Left ventricle myocardium inferior (tissue), 1 donor: ENCODE data around the gene ESRRB. TPM values are rescaled to one million over a fixed set of nuclear protein-coding genes. Genes with fewer than 3 reads are reported as not detected.

ENCODE experiments used
- DNase-seq: peaks from one replicate; pipeline ENCODE4 v3.0.0-alpha.2; 2020
- H3K27ac ChIP-seq: fragments of 200-600 bp; replicated peaks from 2 replicates; pipeline ENCODE4 v1.8.0; 2021
- H3K27me3 ChIP-seq: fragments of 200-600 bp; 2 replicates; pipeline ENCODE4 v1.8.0; 2021; ENCODE audit warnings: low read depth
- H3K36me3 ChIP-seq: fragments of 200-600 bp; 2 replicates; pipeline ENCODE4 v1.8.0; 2021
- H3K4me1 ChIP-seq: fragments of 200-600 bp; 2 replicates; pipeline ENCODE4 v1.8.0; 2021
- H3K4me3 ChIP-seq: fragments of 200-600 bp; 2 replicates; pipeline ENCODE4 v1.8.0; 2021; ENCODE audit warnings: mild to moderate bottlenecking, moderate library complexity
- H3K9me3 ChIP-seq: fragments of 200-600 bp; replicated peaks from 2 replicates; pipeline ENCODE4 v1.8.0; 2021
- intact Hi-C: fragments of 100-400 bp; cut with micrococcal nuclease; formaldehyde crosslinking; loops from one replicate; pipeline ENCODE4 v1.11.0; 2022
- total RNA-seq: library from RNA; stranded (reverse); fragmentation: NEBNext Ultra II Directional; extraction: Animal tissue kit (Norgen Biotek cat#: 25700); gene quantifications from one replicate; pipeline ENCODE4 v1.2.1, GENCODE V29; 2021
- TF ChIP-seq, protein P1 (sequence below): fragments of 200-600 bp; IDR thresholded peaks from 2 replicates; pipeline ENCODE4 v1.8.0; 2021; ENCODE audit warnings: antibody characterized with exemption, mild to moderate bottlenecking, borderline replicate concordance
- donor health status: DM: no; HTN: yes; CAD: no; lungs with severe emphysema.

Gene ESRRB
- total RNA-seq, 1 donor from 2014 or later = 16.9 TPM

DNA sequence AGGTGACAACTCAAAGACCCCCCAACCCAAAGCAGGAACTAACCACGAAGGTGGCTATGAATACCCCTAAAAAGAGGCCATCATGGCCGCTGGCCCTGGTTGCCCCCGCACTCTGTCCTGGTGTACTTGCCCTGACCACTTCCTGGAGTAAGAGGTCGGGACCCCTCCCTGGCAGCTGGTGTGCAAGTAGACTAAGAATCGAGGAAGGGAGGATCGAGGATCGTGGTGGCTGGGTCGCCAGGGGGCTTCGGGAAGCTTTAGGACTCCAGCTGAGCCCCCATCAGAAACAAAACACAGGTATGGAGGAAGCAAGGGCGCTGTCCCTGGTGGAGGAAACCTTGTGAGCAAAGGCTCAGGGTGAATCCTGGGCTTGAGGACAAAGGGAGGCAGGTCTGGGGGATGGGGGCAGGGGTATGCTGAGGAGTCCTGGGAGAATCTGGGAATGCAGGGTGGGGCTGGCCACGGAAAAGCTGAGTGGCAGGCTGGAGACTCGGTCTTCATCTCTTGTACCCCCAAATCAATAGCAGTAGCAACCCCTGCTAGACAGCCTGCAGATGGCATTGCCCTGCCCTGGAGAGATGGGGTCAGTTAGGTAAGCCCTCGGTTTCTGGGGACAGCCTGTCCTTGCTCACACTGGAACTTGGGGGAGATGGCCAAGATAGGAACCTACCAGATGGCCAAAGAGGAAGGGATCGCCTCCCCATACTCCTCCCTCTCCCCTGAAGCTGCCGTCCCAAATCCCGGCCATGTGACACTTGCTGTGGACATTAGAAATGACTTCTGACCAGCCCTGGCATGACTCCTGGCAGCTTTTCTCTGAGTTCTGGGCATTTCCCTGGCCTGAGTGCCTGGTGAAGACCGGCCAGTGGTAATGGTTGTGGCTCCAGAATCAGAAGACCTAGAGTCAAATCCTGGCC, 45.3 kb upstream of the ESRRB start:
- no peaks in the 10 kb centered on the region for H3K36me3 ChIP-seq
- peaks cover 21% of the 10 kb centered on the region for H3K27me3 ChIP-seq
- no peak overlapping the region for H3K27ac ChIP-seq
- peaks cover 24% of the 10 kb centered on the region for H3K4me1 ChIP-seq
- no peak overlapping the region for H3K4me3 ChIP-seq
- TF ChIP-seq, protein P1, sequence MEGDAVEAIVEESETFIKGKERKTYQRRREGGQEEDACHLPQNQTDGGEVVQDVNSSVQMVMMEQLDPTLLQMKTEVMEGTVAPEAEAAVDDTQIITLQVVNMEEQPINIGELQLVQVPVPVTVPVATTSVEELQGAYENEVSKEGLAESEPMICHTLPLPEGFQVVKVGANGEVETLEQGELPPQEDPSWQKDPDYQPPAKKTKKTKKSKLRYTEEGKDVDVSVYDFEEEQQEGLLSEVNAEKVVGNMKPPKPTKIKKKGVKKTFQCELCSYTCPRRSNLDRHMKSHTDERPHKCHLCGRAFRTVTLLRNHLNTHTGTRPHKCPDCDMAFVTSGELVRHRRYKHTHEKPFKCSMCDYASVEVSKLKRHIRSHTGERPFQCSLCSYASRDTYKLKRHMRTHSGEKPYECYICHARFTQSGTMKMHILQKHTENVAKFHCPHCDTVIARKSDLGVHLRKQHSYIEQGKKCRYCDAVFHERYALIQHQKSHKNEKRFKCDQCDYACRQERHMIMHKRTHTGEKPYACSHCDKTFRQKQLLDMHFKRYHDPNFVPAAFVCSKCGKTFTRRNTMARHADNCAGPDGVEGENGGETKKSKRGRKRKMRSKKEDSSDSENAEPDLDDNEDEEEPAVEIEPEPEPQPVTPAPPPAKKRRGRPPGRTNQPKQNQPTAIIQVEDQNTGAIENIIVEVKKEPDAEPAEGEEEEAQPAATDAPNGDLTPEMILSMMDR = no peak
- no peak for DNase-seq
- intact Hi-C loops = no loop called here
- no peaks in the 10 kb centered on the region for H3K9me3 ChIP-seq

DNA sequence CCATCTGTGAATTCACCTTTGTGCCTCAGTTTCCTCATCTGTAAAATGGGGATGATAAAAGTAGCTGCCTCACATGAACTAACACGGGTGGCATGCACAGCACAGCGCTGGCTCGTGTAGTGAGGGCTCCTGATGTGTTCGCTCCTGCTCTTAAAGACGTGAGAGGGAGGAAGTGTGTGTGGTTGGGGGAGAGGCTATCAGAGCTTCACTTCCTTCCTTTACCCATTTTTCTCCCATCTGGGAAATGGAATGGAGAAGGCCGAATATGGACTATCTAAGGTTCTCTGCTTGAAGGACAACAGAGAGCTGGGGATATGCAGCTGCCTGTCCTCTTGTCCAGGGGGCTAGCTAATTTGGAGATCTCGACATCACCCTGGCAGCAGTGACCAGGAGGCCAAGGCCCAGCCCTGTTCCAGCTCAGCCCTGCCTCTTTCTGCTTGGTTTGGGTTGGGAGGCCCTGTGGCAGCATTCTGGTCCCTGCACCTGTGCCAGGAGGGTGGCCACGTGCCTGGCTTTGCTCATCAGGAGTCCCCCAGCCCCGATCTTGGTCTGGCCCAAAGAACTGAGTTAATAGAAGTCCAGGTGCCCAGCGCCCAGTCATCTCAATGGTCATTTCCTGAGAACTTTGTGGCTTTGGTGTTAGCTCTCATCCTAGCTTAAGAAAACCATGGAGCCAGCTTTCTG, 44.5 kb upstream of the ESRRB start:
- peaks cover 21% of the 10 kb centered on the region for H3K27me3 ChIP-seq
- H3K9me3 ChIP-seq = no peaks in the 10 kb centered on the region
- intact Hi-C loops = no loop called here
- H3K4me1 ChIP-seq = peaks cover 19% of the 10 kb centered on the region
- H3K36me3 ChIP-seq = no peaks in the 10 kb centered on the region
- TF ChIP-seq, protein P1 = no peak
- H3K27ac ChIP-seq = no peak overlapping the region
- DNase-seq = no peak
- no peak overlapping the region for H3K4me3 ChIP-seq

DNA sequence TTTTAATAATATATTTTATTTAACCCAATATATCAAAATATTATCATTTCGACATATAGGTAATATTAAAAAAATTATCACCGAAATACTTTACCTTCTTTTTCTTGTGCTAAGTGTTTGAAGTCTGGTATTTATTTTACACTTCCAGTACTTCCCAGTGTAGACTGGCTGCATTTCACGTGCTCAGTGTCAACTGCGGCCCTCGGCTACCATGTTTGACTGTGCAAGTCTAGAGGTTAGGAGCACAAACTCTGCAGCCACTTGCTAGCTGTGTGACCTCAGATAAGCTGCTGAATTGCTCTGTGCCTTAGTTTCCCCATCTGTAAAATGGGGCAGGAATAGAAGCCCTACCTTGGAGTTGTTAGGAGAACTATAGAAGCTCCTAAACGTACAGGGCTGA, 42.3 kb upstream of the ESRRB start:
- Histone ChIP-seq H3K4me1 (peaks cover 10% of the 10 kb centered on the region), H3K9me3 (no peaks in the 10 kb centered on the region), H3K4me3 (no peak overlapping the region), H3K36me3 (no peaks in the 10 kb centered on the region), H3K27me3 (peaks cover 21% of the 10 kb centered on the region), H3K27ac (no peak overlapping the region)
- intact Hi-C loops = no loop called here
- no peak for DNase-seq
- TF ChIP-seq, protein P1 = no peak

DNA sequence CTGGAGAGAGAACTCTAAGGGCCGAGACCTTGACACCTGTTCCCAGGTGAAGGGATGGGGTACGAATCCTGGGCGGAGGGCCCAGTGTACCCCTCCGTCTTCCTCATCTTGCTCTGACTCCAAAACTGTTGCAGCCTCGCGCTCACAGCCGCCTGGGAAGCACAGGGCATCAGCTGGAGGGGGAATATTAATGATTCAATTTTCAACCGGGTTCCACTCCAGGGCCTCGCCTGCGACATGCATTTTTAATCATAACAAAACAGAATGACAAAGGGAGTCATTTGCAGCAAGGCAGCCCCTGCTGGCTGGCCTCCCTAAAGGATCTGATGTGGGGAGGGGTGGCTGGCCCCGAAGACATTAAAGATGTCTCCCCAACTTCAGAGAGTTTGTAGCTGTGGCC, 41.6 kb upstream of the ESRRB start:
- no peak overlapping the region for H3K4me3 ChIP-seq
- TF ChIP-seq, protein P1 = no peak
- peaks cover 16% of the 10 kb centered on the region for H3K27me3 ChIP-seq
- no peaks in the 10 kb centered on the region for H3K36me3 ChIP-seq
- peaks cover 3% of the 10 kb centered on the region for H3K4me1 ChIP-seq
- H3K9me3 ChIP-seq = no peaks in the 10 kb centered on the region
- intact Hi-C loops = no loop called here
- H3K27ac ChIP-seq = no peak overlapping the region
- no peak for DNase-seq

DNA sequence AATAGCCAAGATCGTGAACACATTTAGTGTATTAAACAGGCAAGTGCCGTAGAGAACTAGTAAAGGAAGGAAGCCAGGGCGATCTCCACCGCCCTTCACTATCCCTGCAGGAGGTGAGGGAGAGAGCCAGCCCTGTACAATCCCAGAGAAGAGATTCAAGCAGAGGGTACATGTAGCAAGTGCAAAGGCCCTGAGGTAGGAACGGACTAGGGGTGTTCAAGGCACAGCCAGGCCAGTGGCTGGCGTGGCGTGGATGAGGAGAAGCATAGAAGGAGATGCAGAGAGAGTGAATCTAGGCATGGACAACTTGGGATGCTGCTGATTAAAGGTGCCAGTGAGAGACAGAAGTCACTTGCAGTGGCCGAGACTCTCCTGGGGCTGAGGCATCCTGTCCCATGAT, 39.1 kb upstream of the ESRRB start:
- no peak for DNase-seq
- intact Hi-C loops = no loop called here
- Histone ChIP-seq H3K36me3 (no peaks in the 10 kb centered on the region), H3K27ac (no peak overlapping the region), H3K4me3 (no peak overlapping the region), H3K27me3 (no peaks in the 10 kb centered on the region), H3K9me3 (no peaks in the 10 kb centered on the region), H3K4me1 (no peaks in the 10 kb centered on the region)
- TF ChIP-seq, protein P1 = no peak
